ENCODE data around the gene PCDHGA4.

DNA sequence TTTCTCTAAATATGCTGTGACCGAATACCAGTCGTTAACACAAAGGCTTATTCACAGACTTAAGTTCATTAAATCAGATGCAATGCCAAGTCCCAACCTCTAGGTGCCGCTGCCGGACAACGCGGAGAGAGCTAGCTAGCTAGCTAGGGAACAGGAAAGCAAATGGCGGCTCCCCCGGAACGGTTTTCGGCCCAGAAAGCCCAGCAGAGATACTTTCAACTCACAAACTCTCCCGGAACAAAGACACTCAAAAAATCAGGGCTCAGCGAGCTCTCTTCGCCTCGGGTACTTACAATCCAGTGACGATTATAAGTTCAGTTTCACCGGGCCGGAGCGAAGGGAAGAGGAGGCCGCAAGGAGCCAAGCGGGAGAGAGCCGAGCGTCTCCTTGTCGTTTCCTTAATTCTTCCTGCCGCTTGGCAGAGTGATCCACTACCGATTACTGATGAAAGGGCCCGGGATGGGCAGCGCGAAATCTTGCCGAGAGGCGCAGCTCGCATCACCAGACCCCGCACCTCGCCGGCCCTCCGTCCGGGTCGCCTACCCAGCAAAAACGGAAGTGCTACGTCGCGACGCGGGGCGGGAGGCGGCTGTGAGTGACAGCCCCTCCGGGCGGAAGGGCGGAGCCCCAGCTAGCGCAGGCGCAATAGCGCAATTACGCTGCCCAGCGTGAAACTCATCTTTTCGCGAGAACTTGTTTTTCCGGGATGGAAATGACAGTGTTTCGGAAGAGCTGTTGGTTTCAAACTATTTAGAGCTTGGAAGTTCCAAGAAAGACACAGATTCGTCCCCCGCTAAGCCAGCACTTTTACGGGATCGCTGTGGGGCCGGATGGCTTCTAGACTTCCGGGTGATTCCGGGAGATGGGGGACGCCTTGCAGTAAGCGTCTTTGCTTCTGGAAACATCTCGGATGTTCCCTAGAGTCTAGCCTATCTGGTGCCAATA is 34.3 kb upstream of the PCDHGA4 start, which contains the start of gene TAF7:
- peak; percentile 92 for TF ChIP-seq POLR2A (IDR thresholded peaks at IDR 0.05; ENCODE audit: low read depth, low read length)
- TF ChIP-seq TAF1 (IDR thresholded peaks at IDR 0.05; ENCODE audit: low read depth, low read length), result peak; percentile 90
- TF ChIP-seq POLR2AphosphoS5 (IDR thresholded peaks at IDR 0.05; ENCODE audit: low read depth, low read length), result peak; percentile 97
- peak; percentile 96 for TF ChIP-seq SPI1 (IDR thresholded peaks at IDR 0.05; ENCODE audit: low read depth, low read length)

Data from GM12891 (cell line).